Bronchus fibroblast of lung (primary cell): ENCODE results near the gene LRCH1. TPM values are rescaled to one million over a fixed set of nuclear protein-coding genes. Genes with fewer than 3 reads are reported as not detected.

Experiments used
- total RNA-seq: library from RNA; depleted of rRNA; stranded (reverse); fragments of >200 nt; gene quantifications from 2 replicates; pipeline ENCODE4 v1.2.3, GENCODE V29; 2015

The LRCH1 gene
- total RNA-seq = 5.4 and 6.2 TPM in 2 replicates

GRCh38 chr13:46552889-46553520 lies at the start of gene LRCH1:
TSS of gene LRCH1 (plus strand) at chr13:46553170. CDS start at chr13:46553397, 227 bp downstream.

DNA sequence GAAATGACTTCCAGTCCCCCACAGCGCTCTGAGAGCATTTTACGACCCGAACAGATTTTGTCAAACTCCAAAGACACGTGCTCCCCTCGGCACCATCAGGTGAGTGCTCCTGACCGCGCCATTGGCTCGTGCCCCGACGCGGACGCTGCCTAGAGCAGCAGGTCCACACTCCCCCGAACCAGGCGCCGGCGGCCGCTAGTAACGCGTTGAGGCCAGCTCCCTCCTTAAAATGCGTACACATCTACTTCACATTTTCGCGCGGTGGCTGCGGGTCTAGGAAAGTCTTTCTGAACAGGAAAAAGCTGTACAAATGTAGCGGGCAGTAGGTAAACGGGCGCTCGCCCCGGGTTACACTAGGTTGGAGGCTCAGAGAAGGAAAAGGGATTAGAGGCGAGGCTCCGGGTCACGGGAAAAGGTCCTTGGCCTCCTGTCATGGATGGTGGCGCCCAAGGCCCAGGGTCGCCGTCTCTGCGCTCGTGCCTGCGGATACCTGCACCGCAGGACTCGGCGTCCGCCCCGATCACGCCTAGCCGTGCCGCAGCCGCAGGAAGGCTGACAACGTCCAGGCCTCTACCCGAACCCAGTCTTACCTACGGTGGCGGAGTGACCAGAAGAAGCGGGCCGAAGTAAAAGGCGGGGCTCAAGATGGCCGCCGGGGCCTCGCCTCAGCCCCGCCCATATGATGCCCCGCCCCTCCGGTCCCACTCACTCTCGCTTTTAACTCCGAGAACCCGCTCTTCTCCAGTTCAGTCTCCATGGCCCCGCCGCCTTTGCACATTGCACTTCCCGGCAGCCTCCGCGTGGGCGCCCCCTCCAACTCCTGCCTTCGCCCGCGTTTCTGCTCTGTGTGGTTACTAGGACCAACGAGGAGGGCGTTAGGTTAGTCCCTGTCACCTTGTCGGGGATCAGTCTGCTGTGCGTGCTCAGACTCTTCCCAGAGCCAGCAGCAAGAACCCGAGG lies 243.8 kb downstream of the LRCH1 start, which contains the start of gene ESD:
TSS of gene ESD (minus strand) at position 647 of the 960 bp plus-strand sequence. CDS start 5,748 bp downstream, outside the sequence.

Other genes with a start within 250 kb of the LRCH1 start
- 0.17 and 0.30 TPM in 2 replicates for gene RUBCNL, start 165.9 kb upstream of the LRCH1 start, total RNA-seq
- gene ESD, start 244.0 kb downstream of the LRCH1 start, total RNA-seq = 140 and 154 TPM in 2 replicates